Dermis microvascular lymphatic vessel endothelial cell (primary cell): Measurements from ENCODE around the gene MYO1B. TPM values are rescaled to one million over a fixed set of nuclear protein-coding genes. Genes with fewer than 3 reads are reported as not detected.

Experiments used
- DNase-seq, 2 donors: peaks; one replicate each; pipeline versions ENCODE4 v3.0.0 to v3.0.0-alpha.2; 2010; ENCODE audit warnings: low read depth in 2 of 2
- total RNA-seq: library from RNA; depleted of rRNA; stranded (reverse); fragments of >200 nt; gene quantifications from 2 replicates; pipeline ENCODE4 v1.2.1, GENCODE V29; 2014

The MYO1B gene
- total RNA-seq, 1 donor from 2014 or later, result 96.8 TPM

GRCh38 chr2:191396794-191397193, 151.6 kb downstream of the MYO1B start:
- no peak for DNase-seq

- DNase-seq, result no peak
Observed at GRCh38 chr2:191399601-191400000, 154.4 kb downstream of the MYO1B start.

GRCh38 chr2:191401287-191401686, 156.1 kb downstream of the MYO1B start:
- no peak for DNase-seq

GRCh38 chr2:191402966-191403565, 157.9 kb downstream of the MYO1B start:
- no peak for DNase-seq

GRCh38 chr2:191404568-191404991, 159.4 kb downstream of the MYO1B start:
- DNase-seq, result no peak

- DNase-seq, result no peak
Observed at GRCh38 chr2:191405546-191405945, 160.3 kb downstream of the MYO1B start.

- DNase-seq, result no peak
Observed at GRCh38 chr2:191410646-191411436, 165.6 kb downstream of the MYO1B start.

- DNase-seq, result no peak
Observed at GRCh38 chr2:191411472-191411871, 166.3 kb downstream of the MYO1B start.

- DNase-seq, result no peak
Observed at GRCh38 chr2:191412353-191412752, 167.1 kb downstream of the MYO1B start.

- no peak for DNase-seq
Observed at GRCh38 chr2:191415101-191415500, 169.9 kb downstream of the MYO1B start.

GRCh38 chr2:191415858-191416257, 170.7 kb downstream of the MYO1B start:
- no peak for DNase-seq

- no peak for DNase-seq
Observed at GRCh38 chr2:191417746-191418145, 172.5 kb downstream of the MYO1B start.

- no peak for DNase-seq
Observed at GRCh38 chr2:191421950-191422349, 176.7 kb downstream of the MYO1B start.

GRCh38 chr2:191427031-191427430, 181.8 kb downstream of the MYO1B start:
- DNase-seq, result no peak

- no peak for DNase-seq
Observed at GRCh38 chr2:191428141-191428540, 182.9 kb downstream of the MYO1B start.

- DNase-seq, result no peak
Observed at GRCh38 chr2:191430476-191430875, 185.3 kb downstream of the MYO1B start.

- DNase-seq, result no peak
Observed at GRCh38 chr2:191432121-191432520, 186.9 kb downstream of the MYO1B start.

GRCh38 chr2:191434072-191434471, 188.9 kb downstream of the MYO1B start:
- no peak for DNase-seq

GRCh38 chr2:191435141-191435540, 189.9 kb downstream of the MYO1B start:
- DNase-seq, result no peak

GRCh38 chr2:191436368-191437055, 191.3 kb downstream of the MYO1B start:
- no peak for DNase-seq

GRCh38 chr2:191439481-191439880, 194.3 kb downstream of the MYO1B start:
- DNase-seq, result no peak

- DNase-seq, result no peak
Observed at GRCh38 chr2:191441496-191442214, 196.5 kb downstream of the MYO1B start.
